Measurements from ENCODE around the gene ASTL.

GRCh38 chr2:96074156-96074555 lies 64.1 kb downstream of the ASTL start:
- TF ChIP-seq, protein P1, sequence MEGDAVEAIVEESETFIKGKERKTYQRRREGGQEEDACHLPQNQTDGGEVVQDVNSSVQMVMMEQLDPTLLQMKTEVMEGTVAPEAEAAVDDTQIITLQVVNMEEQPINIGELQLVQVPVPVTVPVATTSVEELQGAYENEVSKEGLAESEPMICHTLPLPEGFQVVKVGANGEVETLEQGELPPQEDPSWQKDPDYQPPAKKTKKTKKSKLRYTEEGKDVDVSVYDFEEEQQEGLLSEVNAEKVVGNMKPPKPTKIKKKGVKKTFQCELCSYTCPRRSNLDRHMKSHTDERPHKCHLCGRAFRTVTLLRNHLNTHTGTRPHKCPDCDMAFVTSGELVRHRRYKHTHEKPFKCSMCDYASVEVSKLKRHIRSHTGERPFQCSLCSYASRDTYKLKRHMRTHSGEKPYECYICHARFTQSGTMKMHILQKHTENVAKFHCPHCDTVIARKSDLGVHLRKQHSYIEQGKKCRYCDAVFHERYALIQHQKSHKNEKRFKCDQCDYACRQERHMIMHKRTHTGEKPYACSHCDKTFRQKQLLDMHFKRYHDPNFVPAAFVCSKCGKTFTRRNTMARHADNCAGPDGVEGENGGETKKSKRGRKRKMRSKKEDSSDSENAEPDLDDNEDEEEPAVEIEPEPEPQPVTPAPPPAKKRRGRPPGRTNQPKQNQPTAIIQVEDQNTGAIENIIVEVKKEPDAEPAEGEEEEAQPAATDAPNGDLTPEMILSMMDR (IDR thresholded peaks at IDR 0.05): no peak
- no peak for TF ChIP-seq POLR2A (IDR thresholded peaks at IDR 0.05)
